ENCODE data around the gene PLPPR1. TPM values are rescaled to one million over a fixed set of nuclear protein-coding genes. Genes with fewer than 3 reads are reported as not detected.

PLPPR1 gene
- total and polyA plus RNA-seq, 7 experiments from 2014 or later: not detected

DNA sequence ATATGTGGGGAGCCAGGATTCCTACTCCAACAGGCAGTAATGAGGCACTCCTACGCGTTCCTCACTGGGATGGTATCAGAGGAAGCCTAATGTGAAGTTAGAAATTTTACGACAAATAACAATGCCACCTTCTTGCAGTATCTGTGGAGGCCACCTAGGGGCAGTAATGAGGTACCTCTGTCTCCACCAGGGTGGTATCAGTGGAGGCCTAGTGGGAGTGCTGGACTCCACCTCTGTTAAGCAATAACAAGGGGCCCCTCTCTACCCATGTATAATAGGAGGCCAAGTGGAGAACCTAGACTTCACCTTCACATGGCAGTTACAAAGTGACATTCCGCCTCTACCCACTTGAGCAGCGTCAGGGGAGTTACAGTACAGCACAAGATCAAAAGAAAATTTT, 147.9 kb downstream of the PLPPR1 start:
- peaks cover 0 to 9% (median 0%) of the 10 kb centered on the region in 5 donors for H3K27me3 Mint-ChIP-seq
- no peaks in the 10 kb centered on the region for H3K4me1 Mint-ChIP-seq
- Histone ChIP-seq H3K36me3 (ENCODE audit: control insufficient read depth in 2 of 3, insufficient read depth in 3 of 3, low read length in 3 of 3) (no peaks in the 10 kb centered on the region), H3K9me3 (ENCODE audit: control insufficient read depth in 2 of 3, low read length in 3 of 3) (no peaks in the 10 kb centered on the region), H3K27ac (ENCODE audit: low read depth, low read length) (no peak overlapping the region), H3K4me3 (ENCODE audit: low read length) (no peak overlapping the region), H3K27me3 (ENCODE audit: control insufficient read depth in 2 of 2, insufficient read depth in 2 of 2, low read length in 2 of 2) (no peaks in the 10 kb centered on the region), H3K4me1 (ENCODE audit: control insufficient read depth in 2 of 2, insufficient read depth in 2 of 2, low read length in 2 of 2) (no peaks in the 10 kb centered on the region)
- no peak overlapping the region for H3K27ac Mint-ChIP-seq
- ATAC-seq: no peak
- H3K9me3 Mint-ChIP-seq: peaks cover 0 to 6% (median 0%) of the 10 kb centered on the region in 11 donors
- ChIA-PET CTCF (no interaction called here), POLR2A (no interaction called here)
- intact Hi-C loops (cut with micrococcal nuclease): loop anchor here in 1 of 2 donors (5.0 kb wide), 1 partner anchor 191 kb away; no protein-coding TSS in a partner anchor
- no peak overlapping the region for H3K4me3 Mint-ChIP-seq
- H3K36me3 Mint-ChIP-seq: no peaks in the 10 kb centered on the region
- no peak for DNase-seq

DNA sequence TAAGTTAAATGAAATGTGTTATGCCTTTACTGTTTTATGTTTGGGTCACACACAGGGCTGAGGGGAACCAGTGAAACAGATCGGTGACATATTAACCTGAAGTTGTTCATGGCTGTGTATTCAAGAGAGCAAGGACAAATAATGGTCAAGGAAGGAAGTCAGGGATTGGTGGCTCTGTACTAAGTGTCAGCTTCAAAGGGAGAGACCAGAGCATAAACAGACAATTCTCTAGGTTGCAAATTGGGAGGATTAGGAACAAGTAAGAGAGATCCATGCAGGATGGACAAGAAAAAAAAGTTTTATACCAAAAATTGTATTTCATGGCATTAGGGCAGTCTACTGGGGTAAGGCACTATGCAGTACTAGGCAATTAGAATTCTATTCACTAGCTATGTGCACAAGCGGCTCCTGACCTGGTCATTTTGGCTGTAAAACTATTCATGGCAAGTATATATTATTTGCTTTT, 156.3 kb downstream of the PLPPR1 start:
- Mint-ChIP-seq H3K27me3 (peaks cover 0 to 4% (median 0%) of the 10 kb centered on the region in 5 donors), H3K4me1 (no peaks in the 10 kb centered on the region), H3K9me3 (peaks cover 0 to 5% (median 0%) of the 10 kb centered on the region in 11 donors), H3K27ac (no peak overlapping the region), H3K4me3 (no peak overlapping the region), H3K36me3 (no peaks in the 10 kb centered on the region)
- no peaks in the 10 kb centered on the region for H3K9me3 ChIP-seq (ENCODE audit: control insufficient read depth in 2 of 3, low read length in 3 of 3)
- POLR2A ChIA-PET: interaction anchor here (0.6 kb wide), 1 partner anchor 159 kb away, joined by 4 read pairs; no protein-coding TSS in a partner anchor
- intact Hi-C loops (cut with micrococcal nuclease): no loop called here
- H3K4me1 ChIP-seq (ENCODE audit: control insufficient read depth in 2 of 2, insufficient read depth in 2 of 2, low read length in 2 of 2): no peaks in the 10 kb centered on the region
- DNase-seq: no peak
- CTCF ChIA-PET: no interaction called here
- ATAC-seq: no peak
- H3K36me3 ChIP-seq (ENCODE audit: control insufficient read depth in 2 of 3, insufficient read depth in 3 of 3, low read length in 3 of 3): no peaks in the 10 kb centered on the region
- no peak overlapping the region for H3K27ac ChIP-seq (ENCODE audit: low read depth, low read length)
- no peaks in the 10 kb centered on the region for H3K27me3 ChIP-seq (ENCODE audit: control insufficient read depth in 2 of 2, insufficient read depth in 2 of 2, low read length in 2 of 2)
- H3K4me3 ChIP-seq (ENCODE audit: low read length): no peak overlapping the region

DNA sequence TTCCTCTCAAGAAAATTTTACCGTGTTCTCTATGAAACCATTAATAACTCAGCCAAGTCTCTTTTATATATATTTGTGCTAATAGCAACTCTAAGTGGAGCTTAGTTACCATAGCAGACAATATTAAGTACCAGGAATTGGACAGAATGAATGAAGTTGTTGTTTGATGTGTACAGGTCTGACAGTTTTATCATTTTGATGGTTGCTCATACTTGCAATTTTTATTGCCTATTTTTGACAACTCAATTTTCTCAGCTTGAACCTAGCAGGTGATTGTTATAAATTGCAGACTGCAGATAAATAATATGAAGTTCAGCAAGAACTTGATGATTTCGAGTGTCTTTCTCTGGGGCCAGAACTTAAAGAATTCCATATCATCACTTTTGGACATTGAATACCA, 163.2 kb downstream of the PLPPR1 start:
- ChIA-PET POLR2A (no interaction called here), CTCF (no interaction called here)
- Mint-ChIP-seq H3K4me3 (no peak overlapping the region), H3K27ac (no peak overlapping the region), H3K27me3 (peaks cover 0 to 11% (median 0%) of the 10 kb centered on the region in 5 donors), H3K9me3 (peaks cover 0 to 4% (median 0%) of the 10 kb centered on the region in 11 donors), H3K4me1 (no peaks in the 10 kb centered on the region), H3K36me3 (no peaks in the 10 kb centered on the region)
- ATAC-seq (no peak), DNase-seq (no peak)
- H3K27ac ChIP-seq (ENCODE audit: low read depth, low read length): no peak overlapping the region
- H3K4me3 ChIP-seq (ENCODE audit: low read length): no peak overlapping the region
- no peaks in the 10 kb centered on the region for H3K36me3 ChIP-seq (ENCODE audit: control insufficient read depth in 2 of 3, insufficient read depth in 3 of 3, low read length in 3 of 3)
- no peaks in the 10 kb centered on the region for H3K27me3 ChIP-seq (ENCODE audit: control insufficient read depth in 2 of 2, insufficient read depth in 2 of 2, low read length in 2 of 2)
- intact Hi-C loops (cut with micrococcal nuclease): no loop called here
- no peaks in the 10 kb centered on the region for H3K9me3 ChIP-seq (ENCODE audit: control insufficient read depth in 2 of 3, low read length in 3 of 3)
- no peaks in the 10 kb centered on the region for H3K4me1 ChIP-seq (ENCODE audit: control insufficient read depth in 2 of 2, insufficient read depth in 2 of 2, low read length in 2 of 2)

DNA sequence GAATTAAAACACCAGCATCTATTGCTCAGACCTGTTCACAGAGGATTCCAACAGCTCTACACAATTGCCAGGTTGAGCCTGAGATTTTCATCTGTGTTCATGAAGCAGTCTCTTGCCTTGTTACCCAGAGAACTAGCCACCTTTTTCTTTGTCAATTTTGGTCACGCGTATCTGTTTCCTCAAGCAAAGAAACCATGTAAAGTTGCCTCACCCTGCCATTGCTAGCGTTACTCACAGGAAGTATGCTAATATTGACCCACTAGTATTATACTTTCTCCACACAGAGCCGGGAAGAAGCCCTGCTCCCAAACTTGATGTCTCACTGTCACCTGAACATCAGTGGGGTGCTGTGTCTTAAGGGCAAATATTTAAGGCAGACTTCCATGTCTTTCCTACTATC, 168.5 kb downstream of the PLPPR1 start:
- no peaks in the 10 kb centered on the region for H3K36me3 Mint-ChIP-seq

DNA sequence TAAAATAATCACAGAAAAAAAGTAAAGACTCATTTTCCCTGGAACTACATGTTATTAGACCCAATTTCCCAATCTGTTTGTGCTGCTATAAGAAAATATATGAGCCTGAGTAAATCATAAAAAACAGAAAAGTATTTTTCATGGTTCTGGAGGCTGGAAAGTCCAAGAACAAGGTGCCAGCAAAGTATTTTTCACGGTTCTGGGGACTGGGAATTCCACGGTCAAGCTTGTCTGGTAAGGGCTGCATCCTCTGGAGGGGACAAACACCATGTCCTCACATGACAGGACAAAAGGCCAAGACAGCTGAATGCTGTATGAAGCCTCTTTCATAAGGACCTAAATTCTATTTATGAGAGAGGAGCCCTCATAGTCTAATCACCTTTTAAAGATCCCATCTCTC, 172.3 kb downstream of the PLPPR1 start:
- Histone ChIP-seq H3K36me3 (ENCODE audit: control insufficient read depth in 2 of 3, insufficient read depth in 3 of 3, low read length in 3 of 3) (no peaks in the 10 kb centered on the region), H3K9me3 (ENCODE audit: control insufficient read depth in 2 of 3, low read length in 3 of 3) (no peaks in the 10 kb centered on the region), H3K4me1 (ENCODE audit: control insufficient read depth in 2 of 2, insufficient read depth in 2 of 2, low read length in 2 of 2) (no peaks in the 10 kb centered on the region), H3K4me3 (ENCODE audit: low read length) (no peak overlapping the region), H3K27ac (ENCODE audit: low read depth, low read length) (no peak overlapping the region), H3K27me3 (ENCODE audit: control insufficient read depth in 2 of 2, insufficient read depth in 2 of 2, low read length in 2 of 2) (no peaks in the 10 kb centered on the region)
- ChIA-PET POLR2A (no interaction called here), CTCF (no interaction called here)
- Mint-ChIP-seq H3K9me3 (peaks cover 0 to 4% (median 0%) of the 10 kb centered on the region in 11 donors), H3K36me3 (no peaks in the 10 kb centered on the region), H3K4me3 (no peak overlapping the region), H3K27ac (no peak overlapping the region), H3K4me1 (no peaks in the 10 kb centered on the region), H3K27me3 (peaks cover 0 to 11% (median 0%) of the 10 kb centered on the region in 5 donors)
- no peak for ATAC-seq
- intact Hi-C loops (cut with micrococcal nuclease): no loop called here
- no peak for DNase-seq

More for the DNA sequence above, 168.5 kb downstream of the PLPPR1 start:
- POLR2A ChIA-PET: no interaction called here
- Mint-ChIP-seq H3K27ac (no peak overlapping the region), H3K4me1 (no peaks in the 10 kb centered on the region), H3K9me3 (peaks cover 0 to 4% (median 0%) of the 10 kb centered on the region in 11 donors), H3K4me3 (no peak overlapping the region), H3K27me3 (peaks cover 0 to 11% (median 4%) of the 10 kb centered on the region in 5 donors)
- DNase-seq: no peak
- no peak for ATAC-seq
- no peak overlapping the region for H3K4me3 ChIP-seq (ENCODE audit: low read length)
- no peaks in the 10 kb centered on the region for H3K36me3 ChIP-seq (ENCODE audit: control insufficient read depth in 2 of 3, insufficient read depth in 3 of 3, low read length in 3 of 3)
- H3K27me3 ChIP-seq (ENCODE audit: control insufficient read depth in 2 of 2, insufficient read depth in 2 of 2, low read length in 2 of 2): no peaks in the 10 kb centered on the region
- H3K9me3 ChIP-seq (ENCODE audit: control insufficient read depth in 2 of 3, low read length in 3 of 3): no peaks in the 10 kb centered on the region
- CTCF ChIA-PET: no interaction called here
- intact Hi-C loops (cut with micrococcal nuclease): no loop called here
- no peak overlapping the region for H3K27ac ChIP-seq (ENCODE audit: low read depth, low read length)
- H3K4me1 ChIP-seq (ENCODE audit: control insufficient read depth in 2 of 2, insufficient read depth in 2 of 2, low read length in 2 of 2): no peaks in the 10 kb centered on the region

DNA sequence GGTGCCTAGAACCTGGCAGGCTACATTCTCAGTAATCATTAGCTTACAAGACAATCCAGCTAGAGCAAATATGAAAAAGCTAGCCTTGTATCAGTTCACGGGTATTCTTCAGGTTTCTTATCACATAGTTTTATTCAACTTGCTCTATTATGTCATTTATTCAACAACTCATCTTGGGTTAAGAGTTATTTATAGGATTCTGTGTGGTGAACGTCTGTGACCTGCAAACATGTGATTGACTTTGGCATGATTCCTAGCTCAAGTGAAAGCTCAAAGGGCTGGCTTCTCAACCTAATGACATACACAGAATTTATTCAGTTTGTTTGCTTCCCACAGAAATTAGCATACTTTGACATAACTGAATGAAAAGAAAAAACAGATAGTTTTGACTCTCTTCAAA, 173.1 kb downstream of the PLPPR1 start:
- H3K4me1 ChIP-seq (ENCODE audit: control insufficient read depth in 2 of 2, insufficient read depth in 2 of 2, low read length in 2 of 2): no peaks in the 10 kb centered on the region
- Mint-ChIP-seq H3K27me3 (peaks cover 0 to 11% (median 0%) of the 10 kb centered on the region in 5 donors), H3K9me3 (peaks cover 0 to 4% (median 0%) of the 10 kb centered on the region in 11 donors), H3K27ac (no peak overlapping the region), H3K4me3 (no peak overlapping the region), H3K4me1 (no peaks in the 10 kb centered on the region), H3K36me3 (no peaks in the 10 kb centered on the region)
- intact Hi-C loops (cut with micrococcal nuclease): no loop called here
- no peak overlapping the region for H3K4me3 ChIP-seq (ENCODE audit: low read length)
- no peaks in the 10 kb centered on the region for H3K27me3 ChIP-seq (ENCODE audit: control insufficient read depth in 2 of 2, insufficient read depth in 2 of 2, low read length in 2 of 2)
- ChIA-PET POLR2A (no interaction called here), CTCF (no interaction called here)
- no peak for DNase-seq
- no peak for ATAC-seq
- H3K36me3 ChIP-seq (ENCODE audit: control insufficient read depth in 2 of 3, insufficient read depth in 3 of 3, low read length in 3 of 3): no peaks in the 10 kb centered on the region
- no peak overlapping the region for H3K27ac ChIP-seq (ENCODE audit: low read depth, low read length)
- no peaks in the 10 kb centered on the region for H3K9me3 ChIP-seq (ENCODE audit: control insufficient read depth in 2 of 3, low read length in 3 of 3)

DNA sequence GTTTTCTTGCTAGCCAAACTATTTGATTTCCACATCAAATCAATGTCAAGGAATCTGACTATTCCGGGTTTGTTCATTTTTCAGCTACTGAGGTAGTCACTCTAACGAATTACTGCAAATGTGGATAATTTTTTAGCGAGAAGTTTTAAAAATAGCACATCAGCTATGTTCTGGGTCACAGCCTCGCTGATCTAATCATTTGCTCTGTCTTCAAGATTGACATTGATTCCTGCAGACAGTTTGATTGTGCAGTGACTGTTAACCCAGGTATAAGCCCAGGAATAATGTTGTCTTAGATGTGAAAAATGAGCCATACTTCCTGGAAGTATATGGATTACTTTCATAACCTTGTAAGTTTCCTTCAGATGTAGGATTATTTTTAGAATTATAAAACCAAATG, 181.1 kb downstream of the PLPPR1 start:
- no peaks in the 10 kb centered on the region for H3K4me1 ChIP-seq (ENCODE audit: control insufficient read depth in 2 of 2, insufficient read depth in 2 of 2, low read length in 2 of 2)
- ChIA-PET POLR2A (no interaction called here), CTCF (no interaction called here)
- no peak overlapping the region for H3K4me3 Mint-ChIP-seq
- no peaks in the 10 kb centered on the region for H3K36me3 Mint-ChIP-seq
- peaks cover 0 to 2% (median 0%) of the 10 kb centered on the region in 11 donors for H3K9me3 Mint-ChIP-seq
- no peaks in the 10 kb centered on the region for H3K4me1 Mint-ChIP-seq
- DNase-seq (no peak), ATAC-seq (no peak)
- H3K9me3 ChIP-seq (ENCODE audit: control insufficient read depth in 2 of 3, low read length in 3 of 3): no peaks in the 10 kb centered on the region
- no peaks in the 10 kb centered on the region for H3K36me3 ChIP-seq (ENCODE audit: control insufficient read depth in 2 of 3, insufficient read depth in 3 of 3, low read length in 3 of 3)
- intact Hi-C loops (cut with micrococcal nuclease): no loop called here
- H3K27ac Mint-ChIP-seq: no peak overlapping the region
- no peak overlapping the region for H3K4me3 ChIP-seq (ENCODE audit: low read length)
- H3K27me3 ChIP-seq (ENCODE audit: control insufficient read depth in 2 of 2, insufficient read depth in 2 of 2, low read length in 2 of 2): no peaks in the 10 kb centered on the region
- H3K27me3 Mint-ChIP-seq: peaks cover 0 to 17% (median 0%) of the 10 kb centered on the region in 5 donors
- no peak overlapping the region for H3K27ac ChIP-seq (ENCODE audit: low read depth, low read length)

Measured in naive thymus-derived CD4-positive, alpha-beta T cell (primary cell).